CD4-positive, alpha-beta T cell treated with Interleukin-1 beta for 1 hour (primary cell): Measurements from ENCODE around the gene HSPA12A.

Experiments used
- DNase-seq, 2 donors: peaks; one replicate each; pipeline ENCODE4 v3.0.0-alpha.2; 2020 to 2022

Gene HSPA12A

DNA sequence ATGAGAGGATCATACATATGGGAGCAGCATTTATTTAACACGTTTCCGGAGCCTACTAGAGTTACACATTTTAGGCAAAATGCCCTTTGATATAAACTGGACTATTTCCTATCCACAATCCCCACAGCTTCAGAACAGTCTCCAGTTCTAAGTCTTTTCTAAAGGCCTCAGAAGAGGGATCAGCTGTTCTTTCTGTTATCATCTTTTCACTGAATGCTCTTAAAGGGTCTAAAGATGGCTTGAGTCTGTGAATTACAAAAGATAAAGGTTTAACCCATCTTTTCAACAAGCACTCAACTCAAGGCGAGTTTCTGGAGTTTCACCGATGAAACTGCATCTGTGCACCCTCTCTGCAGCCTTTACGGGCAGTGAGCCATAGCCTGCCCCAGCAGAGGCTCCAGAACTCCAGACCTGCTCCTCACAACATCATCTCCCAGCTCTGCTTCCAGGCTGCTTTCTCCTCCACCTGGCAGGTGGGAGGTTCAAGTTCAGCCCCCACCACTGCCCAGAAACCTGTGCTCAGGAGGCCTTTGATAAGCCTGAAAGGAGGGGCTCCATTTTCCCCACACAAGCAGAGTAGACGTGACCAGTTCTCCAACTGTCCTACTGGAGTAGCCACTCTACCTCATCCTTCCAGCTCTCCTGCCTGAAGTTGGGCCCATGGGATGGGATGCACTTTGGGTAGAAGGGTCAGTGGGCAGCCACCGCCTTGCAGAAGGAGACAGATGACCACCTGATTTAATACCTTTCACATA is 53.4 kb downstream of the HSPA12A start:
- no peak for DNase-seq

GRCh38 chr10:116688241-116688711 is 54.1 kb downstream of the HSPA12A start:
- DNase-seq, result no peak

DNA sequence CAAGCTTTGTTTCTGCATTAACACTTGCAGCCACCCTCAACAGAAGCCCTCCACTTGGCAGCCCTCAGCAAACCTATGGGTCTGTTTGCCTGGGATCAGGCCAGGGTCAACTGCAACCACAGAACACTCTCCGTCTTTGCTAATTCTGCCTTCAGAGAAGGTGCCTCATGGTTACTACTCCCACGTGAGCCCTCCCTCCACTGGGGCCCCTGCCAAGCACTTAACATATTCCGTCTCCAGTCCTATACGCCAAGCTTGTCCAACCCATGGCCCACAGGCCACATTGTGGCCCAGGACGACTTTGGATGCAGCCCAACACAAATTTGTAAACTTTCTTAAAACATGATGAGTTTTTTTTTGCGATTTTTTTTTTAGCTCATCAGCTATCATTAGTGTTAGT is 54.7 kb downstream of the HSPA12A start:
- no peak for DNase-seq

GRCh38 chr10:116686632-116687031 is 55.7 kb downstream of the HSPA12A start:
- DNase-seq, result no peak

DNA sequence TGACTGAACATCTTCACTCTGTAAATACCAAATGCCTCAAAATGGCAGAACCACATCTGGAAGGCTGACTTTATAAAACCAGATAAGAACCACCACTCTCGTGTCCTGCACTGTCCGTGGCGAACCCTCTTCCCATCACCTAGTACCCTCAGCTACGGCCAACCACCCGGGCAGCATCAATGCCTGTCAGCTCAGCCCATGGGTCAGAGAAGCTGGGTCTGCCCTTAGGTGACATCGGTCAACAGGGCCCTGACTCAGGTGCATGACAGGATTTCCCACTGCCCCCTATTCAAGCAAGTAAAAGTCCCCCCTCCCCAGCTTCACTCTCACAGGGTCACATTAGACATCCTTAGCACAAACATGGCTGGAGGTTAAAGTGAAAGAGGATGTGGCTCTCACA is 56.6 kb downstream of the HSPA12A start:
- DNase-seq, result no peak

GRCh38 chr10:116684781-116685180 is 57.6 kb downstream of the HSPA12A start:
- no peak for DNase-seq

GRCh38 chr10:116683821-116684220 is 58.5 kb downstream of the HSPA12A start:
- no peak for DNase-seq

- no peak for DNase-seq
Measured at GRCh38 chr10:116683166-116683565, 59.2 kb downstream of the HSPA12A start.

DNA sequence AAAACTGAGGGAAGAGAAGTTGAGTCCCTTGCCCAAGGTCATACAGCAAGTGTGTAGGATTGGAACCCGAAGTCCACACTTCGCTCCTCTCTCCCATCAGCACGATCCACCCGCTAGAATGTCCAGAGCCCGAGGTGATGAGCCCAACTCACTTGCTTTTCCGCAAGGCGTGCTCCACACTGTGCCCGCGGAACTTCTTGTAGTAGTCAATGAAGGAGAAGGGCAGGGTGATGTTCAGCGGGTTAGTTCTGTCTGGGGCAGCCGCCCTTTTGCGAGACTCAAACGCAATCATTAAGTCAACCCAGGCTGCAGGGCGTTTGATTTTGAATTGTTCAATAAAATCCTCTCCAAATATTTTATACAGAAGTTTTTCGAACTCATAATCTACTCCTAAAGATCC is 63.0 kb downstream of the HSPA12A start:
- no peak for DNase-seq

DNA sequence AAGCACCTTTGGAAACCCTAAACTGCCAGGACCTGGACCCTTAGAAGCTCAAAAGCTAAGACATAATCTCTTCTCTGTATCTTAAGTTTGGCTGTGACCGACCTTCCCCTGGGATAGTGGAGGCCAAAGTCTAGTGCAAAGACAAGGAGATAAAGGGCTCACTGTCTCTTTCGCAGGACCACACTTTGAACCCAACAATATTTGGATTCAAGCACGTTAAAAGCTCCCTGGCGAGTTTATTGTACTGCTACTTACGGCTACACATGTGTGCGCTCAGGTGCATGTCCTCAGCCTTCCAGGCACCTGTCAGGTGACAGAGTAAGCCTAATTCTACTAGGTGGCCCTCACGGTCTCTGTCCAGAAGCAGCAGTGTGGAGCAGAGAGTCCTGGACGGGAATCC is 65.7 kb downstream of the HSPA12A start:
- DNase-seq, result no peak

- DNase-seq, result no peak
Measured at GRCh38 chr10:116676118-116676517, 66.2 kb downstream of the HSPA12A start.

DNA sequence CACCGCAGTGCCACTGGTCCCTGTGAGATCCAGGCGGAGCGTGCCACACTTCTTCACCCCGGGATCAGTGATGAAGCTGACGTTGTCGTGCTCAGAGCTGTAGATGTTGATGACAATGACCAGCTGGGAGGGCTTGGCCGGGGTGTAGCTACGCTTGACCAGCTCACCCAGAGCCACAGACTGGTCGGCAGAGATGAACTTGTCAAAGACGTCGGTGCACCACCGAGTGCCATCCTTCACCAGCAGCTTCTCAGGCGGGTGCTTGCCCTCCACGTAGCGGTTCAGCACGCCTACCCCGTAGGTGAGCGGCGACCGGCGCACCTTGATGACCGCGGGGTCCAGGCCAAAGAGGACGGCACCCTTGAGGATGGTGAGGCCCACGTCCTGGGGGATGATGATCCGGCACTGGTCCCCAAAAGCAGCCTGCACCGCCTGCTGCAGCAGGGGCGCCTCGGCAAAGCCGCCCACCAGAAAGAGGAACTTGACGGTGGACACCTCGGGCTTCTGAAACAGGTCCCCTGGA is 67.4 kb downstream of the HSPA12A start:
- DNase-seq, result no peak

GRCh38 chr10:116673866-116674265 is 68.5 kb downstream of the HSPA12A start:
- DNase-seq, result no peak

DNA sequence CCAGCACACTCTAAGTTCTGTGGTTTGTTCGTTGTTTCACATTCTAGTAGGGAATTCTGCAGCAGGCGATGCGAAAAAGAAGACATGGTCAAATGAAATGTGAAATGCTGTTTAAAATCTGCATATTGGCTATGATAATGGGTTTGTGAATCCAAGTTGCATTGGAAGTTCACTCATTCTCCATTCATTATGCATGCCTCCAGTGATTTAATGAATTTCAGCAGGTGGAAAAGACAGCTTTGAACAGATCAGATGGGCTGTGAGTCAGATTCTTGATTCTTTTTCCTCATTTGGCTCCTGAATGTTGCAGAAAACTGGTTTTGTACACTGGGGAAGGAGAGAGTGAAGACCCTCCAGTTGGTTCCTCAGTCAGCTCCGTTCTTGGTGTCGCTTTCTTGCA is 69.5 kb downstream of the HSPA12A start:
- no peak for DNase-seq

GRCh38 chr10:116671274-116671926 is 71.0 kb downstream of the HSPA12A start:
- no peak for DNase-seq

- DNase-seq, result no peak
Measured at GRCh38 chr10:116670706-116671105, 71.7 kb downstream of the HSPA12A start.

DNA sequence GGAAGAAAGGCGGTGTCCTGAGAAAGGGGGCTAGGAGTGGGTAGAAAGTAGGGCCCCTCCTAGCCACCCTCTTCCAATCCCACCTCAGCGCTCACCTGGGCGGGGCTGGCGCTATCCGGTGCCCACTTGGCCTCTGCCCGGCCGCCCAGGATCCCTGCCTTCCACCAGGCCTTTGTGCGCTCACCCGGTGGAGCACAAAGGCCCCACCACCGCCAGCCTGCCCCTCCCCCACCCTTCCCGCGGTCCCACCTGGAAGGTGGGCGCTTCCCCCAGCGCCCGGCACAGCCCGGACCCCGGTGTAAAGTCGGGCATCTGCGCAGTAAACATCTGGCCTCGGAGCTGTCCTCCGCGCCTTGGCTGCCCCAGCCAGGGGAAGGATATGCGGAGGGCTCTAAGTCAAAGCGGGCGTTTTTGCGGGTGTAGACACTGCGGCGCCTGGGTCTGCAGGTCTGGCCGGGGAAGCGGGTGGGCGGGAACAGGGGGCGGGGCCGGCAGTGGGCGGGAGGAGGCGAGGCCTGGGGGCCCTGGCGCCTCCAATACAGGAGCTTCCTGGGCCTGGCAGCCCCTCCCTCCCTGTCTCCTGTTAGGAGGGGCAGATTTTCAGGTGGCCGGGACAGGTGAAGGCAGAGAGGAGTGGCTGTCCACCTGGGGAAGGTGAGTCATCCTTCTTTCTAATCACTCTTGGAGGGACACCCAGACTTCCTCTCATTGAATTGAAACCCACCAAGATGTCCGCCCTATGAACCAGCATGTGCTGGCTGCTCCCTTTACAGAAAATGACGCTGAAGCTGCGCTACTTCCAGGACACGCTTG is 72.3 kb downstream of the HSPA12A start:
- DNase-seq, result no peak

DNA sequence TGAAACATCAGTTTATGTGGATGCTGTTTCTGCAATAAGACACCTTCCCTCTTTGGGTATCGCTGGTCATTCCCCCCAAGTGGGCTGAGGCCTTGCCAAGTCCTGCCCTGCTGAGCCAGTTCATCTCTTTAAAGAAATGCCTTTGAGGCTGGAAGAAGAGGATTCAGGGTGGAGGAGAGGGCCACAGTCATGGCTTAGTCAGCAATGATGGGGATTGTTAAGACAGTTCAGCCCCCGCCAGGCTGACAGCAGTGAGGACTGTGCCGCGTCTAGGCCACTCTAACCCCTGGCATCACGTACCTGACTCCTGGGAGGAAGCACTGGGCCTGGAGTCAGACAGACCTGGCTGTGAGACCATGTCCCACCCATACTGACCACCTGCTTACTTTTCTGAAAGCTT is 73.3 kb downstream of the HSPA12A start:
- DNase-seq, result no peak

GRCh38 chr10:116668446-116668845 is 73.9 kb downstream of the HSPA12A start:
- DNase-seq, result no peak

GRCh38 chr10:116668018-116668417 is 74.3 kb downstream of the HSPA12A start:
- DNase-seq, result no peak

GRCh38 chr10:116667484-116667883 is 74.9 kb downstream of the HSPA12A start:
- DNase-seq, result no peak

- no peak for DNase-seq
Measured at GRCh38 chr10:116665541-116666125, 76.7 kb downstream of the HSPA12A start.

DNA sequence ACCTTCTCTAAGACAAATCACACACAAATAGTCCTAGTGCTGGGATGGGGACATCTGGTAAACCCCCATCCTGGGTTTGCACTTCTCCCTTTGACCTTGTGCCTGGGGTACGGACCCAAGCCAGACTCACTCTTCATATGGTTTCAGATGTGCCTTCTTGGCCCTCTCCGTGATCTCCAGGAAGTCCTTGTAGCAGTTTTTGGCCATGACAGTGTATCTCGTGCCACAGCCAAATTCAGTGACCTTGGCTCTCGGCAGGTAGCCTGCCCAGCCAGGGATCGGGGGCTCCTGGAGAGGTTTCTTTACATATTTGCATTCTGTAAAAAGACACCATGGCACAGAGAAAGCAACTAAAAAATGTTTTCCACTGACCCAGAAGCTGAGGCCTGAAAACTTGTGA is 77.7 kb downstream of the HSPA12A start:
- DNase-seq, result no peak
